Raji (cell line): ENCODE results near the gene ANKRD53.

Experiments used
- POLR2A ChIP-seq: IDR thresholded peaks from 2 replicates; pipeline ENCODE4 v1.6.1; 2011; ENCODE audit warnings: low read depth, low read length, control low read depth; ENCODE audit not compliant: insufficient read depth

The ANKRD53 gene

DNA sequence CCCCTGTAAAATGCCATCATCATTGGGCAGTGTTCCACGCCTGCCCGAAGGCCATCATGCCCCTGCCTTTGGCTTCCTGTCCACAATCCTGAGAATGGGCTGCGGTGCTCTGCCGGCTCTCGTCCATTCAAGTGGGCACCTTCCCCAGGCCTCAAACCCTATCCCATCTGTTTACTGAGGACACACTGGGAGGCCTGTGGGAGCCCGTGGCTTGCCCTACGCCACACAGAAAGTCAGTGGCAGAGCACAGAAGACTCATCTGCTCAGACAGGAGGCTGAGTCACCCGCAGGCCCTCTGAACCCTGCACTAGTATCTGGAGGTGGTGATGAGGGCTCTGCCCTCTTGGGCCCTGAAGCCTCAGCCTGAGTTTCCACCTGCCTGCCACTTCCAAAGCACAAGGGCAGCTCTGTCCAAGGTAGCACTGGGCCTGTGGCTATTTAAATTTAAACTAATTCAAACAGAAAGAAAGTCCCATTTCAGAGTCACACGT, 19.1 kb upstream of the ANKRD53 start:
- no peak for TF ChIP-seq POLR2A

DNA sequence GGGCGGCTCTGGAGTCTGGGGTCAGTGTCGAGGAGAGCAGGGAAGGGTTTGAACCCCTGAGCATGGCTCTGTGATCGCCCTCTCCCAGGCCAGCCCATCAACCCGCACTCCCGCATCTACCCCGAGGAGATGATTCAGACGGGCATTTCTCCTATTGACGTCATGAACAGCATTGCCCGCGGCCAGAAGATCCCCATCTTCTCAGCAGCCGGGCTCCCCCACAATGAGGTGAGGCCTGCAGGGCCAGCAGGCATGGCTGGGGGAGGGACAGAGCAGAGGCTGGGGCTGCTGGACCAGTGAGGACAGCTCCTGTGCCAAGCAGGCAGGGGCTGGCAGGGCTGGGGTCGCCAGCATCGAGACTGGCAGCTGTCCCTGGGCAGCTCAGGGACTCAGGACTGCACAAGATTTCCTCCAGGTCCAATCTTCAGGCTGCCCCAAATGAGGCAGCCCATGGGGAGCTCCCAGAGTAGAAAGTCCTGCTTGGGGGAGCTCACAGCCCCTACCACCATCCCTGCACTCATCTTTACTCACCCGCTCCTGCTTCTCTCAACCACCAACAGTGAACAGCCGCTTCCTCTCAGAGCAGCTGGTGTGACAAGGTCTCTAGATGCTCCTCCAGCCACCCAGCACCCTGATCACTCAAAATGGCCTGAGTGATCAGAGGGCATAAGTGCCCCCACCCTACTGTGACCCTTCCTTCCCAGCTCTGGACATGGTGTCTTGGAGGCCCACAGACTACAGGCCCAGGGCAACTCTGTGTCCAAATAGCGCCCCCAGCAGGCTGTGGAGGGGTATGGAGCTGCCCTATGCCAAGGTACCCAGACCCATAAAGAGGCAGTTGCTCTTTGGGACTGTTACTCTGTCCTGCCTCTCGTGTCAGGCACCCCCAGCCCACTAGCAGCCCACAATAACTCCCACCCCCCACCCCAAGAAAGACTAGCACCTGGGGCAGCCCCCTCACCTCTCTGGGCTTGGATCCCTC, 18.3 kb upstream of the ANKRD53 start:
- TF ChIP-seq POLR2A = no peak

DNA sequence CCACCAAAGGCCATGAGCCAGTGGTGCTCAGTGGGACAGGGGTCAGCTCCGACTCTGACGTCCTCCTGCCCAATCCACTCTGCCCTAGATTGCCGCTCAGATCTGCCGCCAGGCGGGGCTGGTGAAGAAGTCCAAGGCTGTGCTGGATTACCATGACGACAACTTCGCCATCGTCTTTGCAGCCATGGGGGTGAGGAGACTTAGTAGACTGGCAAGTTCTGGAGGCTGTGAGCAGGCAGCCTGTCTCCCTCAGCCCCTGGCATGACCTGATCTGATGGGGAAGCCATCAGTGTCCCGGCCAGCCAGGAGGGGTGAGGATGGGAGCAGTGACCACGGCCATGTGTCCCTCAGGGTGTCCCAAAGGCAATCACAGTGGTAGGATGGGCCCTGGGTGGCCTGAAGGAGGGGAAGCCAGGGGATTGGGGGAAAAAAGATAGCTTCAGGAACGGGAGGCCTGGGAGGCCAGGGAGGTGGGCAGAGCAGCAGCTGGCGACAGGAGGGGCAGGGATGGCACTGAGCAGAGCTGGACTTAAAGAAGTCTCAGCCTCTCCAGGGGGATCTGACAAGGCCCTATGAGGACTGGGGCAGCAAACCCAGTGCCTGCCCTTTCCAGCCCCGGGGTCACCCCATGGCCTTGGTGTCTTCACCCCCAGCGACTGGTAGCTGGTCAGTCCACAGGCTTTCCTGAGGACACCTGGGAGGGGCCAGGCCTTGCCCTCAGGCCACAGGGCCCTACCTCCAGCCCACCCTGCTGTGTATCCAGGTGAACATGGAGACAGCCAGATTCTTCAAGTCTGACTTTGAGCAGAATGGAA, 17.4 kb upstream of the ANKRD53 start:
- no peak for TF ChIP-seq POLR2A

DNA sequence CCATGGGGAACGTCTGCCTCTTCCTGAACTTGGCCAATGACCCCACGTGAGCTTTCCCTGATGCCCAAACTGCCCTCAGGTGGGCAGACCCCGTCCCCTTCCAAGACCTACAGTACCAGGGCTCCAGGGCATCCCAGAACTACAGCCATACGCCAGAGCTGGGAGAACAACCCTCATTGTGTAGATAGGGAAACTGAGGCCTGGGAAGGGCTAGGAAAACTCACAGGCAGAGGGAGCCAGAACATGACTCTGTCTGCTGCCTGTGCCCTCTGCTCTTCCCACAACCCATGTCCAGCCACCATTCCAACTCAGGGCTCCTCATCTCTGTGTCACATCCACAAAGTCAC, 16.8 kb upstream of the ANKRD53 start:
- TF ChIP-seq POLR2A = no peak

DNA sequence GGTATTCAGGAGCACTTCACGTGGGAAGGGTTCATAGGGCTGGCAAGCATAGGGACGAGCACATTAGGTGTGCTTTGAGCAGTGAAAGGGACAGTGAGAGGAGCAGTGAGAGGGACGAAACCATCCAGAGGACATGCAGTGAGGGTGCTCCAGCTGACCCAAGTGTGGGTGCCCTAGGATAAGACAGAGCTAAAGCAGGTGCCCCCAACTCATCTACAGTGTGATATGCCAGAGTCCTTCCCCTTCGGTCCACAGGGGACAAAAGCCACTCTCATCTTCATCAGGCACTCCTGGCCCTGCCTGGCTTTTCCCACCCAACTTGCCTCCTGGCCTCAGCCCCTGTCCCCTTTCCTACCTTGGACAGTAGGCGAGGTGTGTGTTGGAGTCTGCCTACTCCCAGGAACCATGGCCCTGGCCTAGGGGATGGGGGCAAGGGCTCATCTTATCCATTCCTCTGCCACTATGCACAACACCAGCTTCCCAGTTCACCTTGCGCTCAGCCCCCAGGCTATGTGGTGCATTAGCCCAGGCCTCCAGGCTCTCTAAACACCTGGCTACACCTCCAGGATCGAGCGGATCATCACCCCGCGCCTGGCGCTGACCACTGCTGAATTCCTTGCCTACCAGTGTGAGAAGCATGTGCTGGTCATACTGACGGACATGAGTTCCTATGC, 16.1 kb upstream of the ANKRD53 start:
- TF ChIP-seq POLR2A = no peak

DNA sequence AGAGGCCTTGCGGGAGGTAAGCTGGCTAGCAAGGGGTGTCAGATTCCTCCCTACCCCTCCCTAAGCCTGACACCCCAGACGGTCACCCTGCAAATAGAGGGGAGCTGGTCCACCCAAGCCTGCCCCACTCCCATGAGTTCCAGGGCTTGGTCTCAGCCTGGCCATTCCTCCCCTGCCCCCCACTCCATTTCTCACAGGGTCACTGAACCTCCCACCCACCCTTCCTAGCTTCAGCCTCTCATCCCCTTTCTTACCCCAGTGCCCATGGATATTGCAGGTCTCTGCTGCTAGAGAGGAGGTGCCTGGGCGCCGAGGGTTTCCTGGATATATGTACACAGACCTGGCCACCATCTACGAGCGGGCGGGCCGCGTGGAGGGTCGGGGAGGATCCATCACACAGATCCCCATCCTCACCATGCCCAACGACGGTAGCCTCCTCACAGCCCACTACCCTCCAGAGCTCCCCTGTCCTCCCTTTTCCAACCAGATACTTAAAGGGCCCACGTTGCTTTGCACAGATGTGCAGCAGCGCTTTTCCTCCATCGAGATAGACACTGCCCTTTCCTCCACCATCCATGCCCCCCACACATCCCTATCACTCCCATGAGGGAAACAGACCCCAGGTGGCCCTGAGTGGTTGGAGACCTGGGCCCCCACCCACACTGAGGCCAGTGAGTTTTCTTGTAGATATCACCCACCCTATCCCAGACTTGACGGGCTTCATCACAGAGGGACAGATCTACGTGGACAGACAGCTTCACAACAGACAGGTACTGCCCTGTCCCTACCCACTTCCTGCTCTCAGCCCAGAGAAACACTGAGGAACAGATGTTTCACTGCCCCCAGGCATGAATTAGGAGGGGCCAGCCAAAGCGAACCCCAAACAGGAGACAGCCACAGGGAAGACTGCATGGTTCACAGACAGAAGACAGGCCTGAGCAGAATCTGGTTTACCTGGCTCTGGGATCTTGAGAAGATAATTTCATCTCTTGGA, 15.2 kb upstream of the ANKRD53 start:
- TF ChIP-seq POLR2A = no peak

DNA sequence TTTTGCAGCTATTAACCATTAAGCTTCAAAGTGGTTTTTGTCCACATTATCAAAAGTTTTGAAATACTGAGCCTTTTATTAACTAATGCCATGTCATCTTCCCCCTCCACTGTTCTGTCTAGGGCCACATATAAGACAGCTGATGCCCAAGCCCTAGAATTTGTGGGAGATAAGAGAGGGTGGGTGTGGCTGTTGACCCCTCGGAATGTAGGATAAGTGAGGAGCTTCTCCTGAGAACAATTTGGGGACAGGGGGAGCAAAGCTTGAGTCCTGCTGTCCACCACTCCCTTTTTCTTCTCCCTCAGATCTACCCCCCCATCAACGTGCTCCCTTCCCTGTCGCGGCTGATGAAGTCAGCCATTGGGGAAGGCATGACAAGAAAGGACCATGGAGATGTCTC, 14.3 kb upstream of the ANKRD53 start:
- no peak for TF ChIP-seq POLR2A

DNA sequence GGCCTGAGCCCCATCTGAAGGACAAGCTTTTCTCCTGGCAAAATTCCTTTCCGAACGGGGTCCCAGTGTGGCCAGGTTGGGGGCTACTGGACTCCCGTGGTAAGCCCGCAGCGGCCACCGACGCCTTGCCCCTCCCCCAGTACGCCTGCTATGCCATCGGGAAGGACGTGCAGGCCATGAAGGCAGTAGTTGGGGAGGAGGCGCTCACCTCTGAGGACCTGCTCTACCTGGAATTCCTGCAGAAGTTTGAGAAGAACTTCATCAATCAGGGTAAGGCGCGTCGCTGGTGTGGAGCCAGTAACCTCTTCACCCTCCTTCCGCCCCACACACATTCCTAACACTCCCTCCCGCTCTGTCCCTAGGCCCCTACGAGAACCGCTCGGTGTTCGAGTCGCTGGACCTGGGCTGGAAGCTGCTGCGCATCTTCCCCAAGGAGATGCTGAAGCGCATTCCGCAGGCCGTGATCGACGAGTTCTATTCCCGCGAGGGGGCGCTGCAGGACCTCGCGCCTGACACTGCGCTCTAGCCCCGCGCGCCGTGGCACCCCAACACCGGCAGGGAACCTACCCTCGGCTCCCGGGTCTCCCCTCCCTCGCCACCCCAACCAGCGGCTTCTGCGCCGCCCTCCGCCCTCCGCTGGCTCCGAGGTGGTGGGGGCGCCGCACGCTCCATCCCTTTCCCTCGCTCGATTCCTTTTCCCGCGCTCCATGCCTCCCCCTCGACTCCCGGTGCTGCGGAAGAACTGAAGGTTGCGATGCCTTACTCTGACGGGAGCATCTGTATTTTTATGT, 13.6 kb upstream of the ANKRD53 start:
- TF ChIP-seq POLR2A = no peak

DNA sequence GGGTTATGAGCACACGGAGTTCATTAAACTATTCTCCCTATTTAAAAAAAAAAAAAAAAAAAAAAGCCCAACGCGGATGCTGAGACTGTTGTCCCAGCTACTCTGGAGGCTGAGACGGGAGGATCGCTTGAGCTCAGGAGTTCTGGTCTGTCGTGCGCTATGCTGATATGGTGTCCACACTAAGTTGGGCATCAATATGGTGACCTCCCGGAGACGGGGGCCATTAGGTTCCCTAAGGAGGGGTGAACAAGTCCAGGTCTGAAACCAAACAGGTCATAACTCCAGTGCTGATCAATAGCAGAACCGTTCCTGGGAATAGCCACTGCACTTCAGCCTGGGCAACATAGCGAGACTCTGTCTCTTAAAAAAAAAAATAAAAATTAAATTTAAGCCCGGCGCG, 12.9 kb upstream of the ANKRD53 start:
- TF ChIP-seq POLR2A = no peak

DNA sequence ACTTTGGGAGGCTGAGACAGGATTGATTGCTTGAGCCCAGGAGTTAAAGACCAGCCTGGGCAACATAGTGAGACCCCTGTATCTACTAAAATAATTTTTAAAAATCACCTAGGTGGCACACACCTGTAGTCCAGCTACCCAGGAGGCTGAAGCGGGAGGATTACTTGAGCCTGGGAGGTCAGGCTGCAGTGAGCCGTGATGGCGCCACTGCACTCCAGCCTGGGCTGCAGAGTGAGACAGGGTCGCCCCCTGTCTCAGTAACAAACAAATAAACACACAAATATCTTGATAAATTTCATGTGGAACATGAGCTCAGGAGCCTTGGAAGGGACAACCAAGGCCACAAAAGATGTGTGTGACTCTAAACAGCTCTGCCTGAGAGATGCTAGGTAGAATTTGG, 11.7 kb upstream of the ANKRD53 start:
- no peak for TF ChIP-seq POLR2A

DNA sequence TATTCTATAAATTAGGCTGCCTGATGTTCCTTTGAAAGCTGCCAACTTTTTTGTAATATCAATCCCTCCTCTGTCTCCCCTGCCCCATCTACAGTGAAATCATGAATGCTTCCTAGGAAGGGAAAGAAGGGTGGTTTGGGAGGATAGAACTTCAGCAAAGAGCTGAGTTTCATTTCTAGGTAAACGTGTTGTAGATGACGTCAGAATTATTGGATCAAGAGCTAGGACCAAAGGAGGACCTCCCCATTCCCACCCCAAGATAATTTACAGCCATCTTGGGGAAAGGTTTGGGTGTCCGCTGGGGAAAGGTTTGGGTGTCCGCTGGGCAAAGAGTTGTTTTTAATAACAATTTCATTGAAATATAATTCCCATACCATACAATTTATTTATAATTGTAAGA, 11.2 kb upstream of the ANKRD53 start:
- TF ChIP-seq POLR2A = no peak

DNA sequence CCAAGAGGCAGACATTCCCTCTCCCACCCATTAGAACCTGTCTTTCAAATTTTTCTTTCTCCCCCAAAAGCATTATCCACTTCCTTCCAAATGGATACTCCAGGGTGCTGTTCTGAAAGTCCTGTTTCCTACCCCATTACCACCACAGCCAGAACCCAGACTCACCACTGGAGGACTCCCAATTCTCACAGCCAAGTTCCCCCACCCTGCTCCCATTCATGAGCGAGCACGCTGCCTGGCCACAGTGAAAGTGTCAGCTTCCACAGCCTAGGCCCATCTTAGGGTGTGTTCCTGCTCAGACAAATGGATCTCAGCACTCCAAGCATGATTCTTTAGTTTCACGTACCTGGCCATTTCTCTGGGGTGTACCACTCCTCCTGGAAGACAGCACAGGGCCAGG, 3.8 kb upstream of the ANKRD53 start:
- no peak for TF ChIP-seq POLR2A

DNA sequence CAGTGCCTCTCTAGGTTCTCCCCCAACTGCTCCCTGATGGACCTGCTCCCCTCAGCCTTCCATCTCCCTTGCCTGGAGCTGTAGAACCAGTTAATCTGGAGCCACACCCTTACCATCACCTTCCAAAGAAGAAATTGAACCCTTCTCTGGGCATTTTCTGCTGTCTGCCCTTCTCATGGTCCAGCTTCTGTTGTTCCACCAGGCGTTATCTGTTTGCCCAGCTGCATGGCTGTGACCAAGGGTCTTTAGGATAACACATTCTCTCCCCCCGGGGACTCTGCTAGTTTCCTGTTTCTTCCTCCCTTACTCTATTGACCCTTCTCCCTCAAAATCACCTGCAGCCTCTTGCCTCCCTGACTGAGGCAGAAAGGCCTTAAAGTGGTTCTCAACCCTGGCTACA, 3.2 kb upstream of the ANKRD53 start:
- no peak for TF ChIP-seq POLR2A
